ENCODE data around the gene IPO13.

IPO13 gene

GRCh38 chr1:43935711-43936427 is 10.9 kb upstream of the IPO13 start:
- peak overlapping the region; percentile 24; the same call in 1 of the 2 replicates for H3K9ac ChIP-seq (ENCODE audit: low read depth, low read length)
- H3K4me1 ChIP-seq (ENCODE audit: insufficient read depth, low read length) = peaks cover 12% of the 10 kb centered on the region
- H3K9me3 ChIP-seq (ENCODE audit: control insufficient read depth, insufficient read depth, low read length) = no peaks in the 10 kb centered on the region
- H3K36me3 ChIP-seq (ENCODE audit: insufficient read depth, low read length) = no peaks in the 10 kb centered on the region

GRCh38 chr1:43936431-43937151 is 10.2 kb upstream of the IPO13 start:
- no peaks in the 10 kb centered on the region for H3K36me3 ChIP-seq (ENCODE audit: insufficient read depth, low read length)
- no peaks in the 10 kb centered on the region for H3K9me3 ChIP-seq (ENCODE audit: control insufficient read depth, insufficient read depth, low read length)
- H3K4me1 ChIP-seq (ENCODE audit: insufficient read depth, low read length) = peaks cover 11% of the 10 kb centered on the region
- H3K9ac ChIP-seq (ENCODE audit: low read depth, low read length) = peak overlapping the region; percentile 51; the same call in 1 of the 2 replicates

- no peaks in the 10 kb centered on the region for H3K36me3 ChIP-seq (ENCODE audit: insufficient read depth, low read length)
- H3K9me3 ChIP-seq (ENCODE audit: control insufficient read depth, insufficient read depth, low read length) = no peaks in the 10 kb centered on the region
- no peak overlapping the region for H3K9ac ChIP-seq (ENCODE audit: low read depth, low read length)
- peaks cover 11% of the 10 kb centered on the region for H3K4me1 ChIP-seq (ENCODE audit: insufficient read depth, low read length)
Observed at GRCh38 chr1:43937179-43937865, 9.4 kb upstream of the IPO13 start.

- Histone ChIP-seq H3K36me3 (ENCODE audit: insufficient read depth, low read length) (no peaks in the 10 kb centered on the region), H3K9ac (ENCODE audit: low read depth, low read length) (no peak overlapping the region), H3K4me1 (ENCODE audit: insufficient read depth, low read length) (peaks cover 11% of the 10 kb centered on the region), H3K9me3 (ENCODE audit: control insufficient read depth, insufficient read depth, low read length) (no peaks in the 10 kb centered on the region)
Observed at GRCh38 chr1:43938383-43938782, 8.4 kb upstream of the IPO13 start.

- Histone ChIP-seq H3K4me1 (ENCODE audit: insufficient read depth, low read length) (peaks cover 11% of the 10 kb centered on the region), H3K9me3 (ENCODE audit: control insufficient read depth, insufficient read depth, low read length) (no peaks in the 10 kb centered on the region), H3K36me3 (ENCODE audit: insufficient read depth, low read length) (no peaks in the 10 kb centered on the region), H3K9ac (ENCODE audit: low read depth, low read length) (no peak overlapping the region)
Observed at GRCh38 chr1:43938892-43939587, 7.7 kb upstream of the IPO13 start.

- Histone ChIP-seq H3K4me1 (ENCODE audit: insufficient read depth, low read length) (no peaks in the 10 kb centered on the region; the same call in 1 of the 2 replicates), H3K36me3 (ENCODE audit: insufficient read depth, low read length) (no peaks in the 10 kb centered on the region), H3K9me3 (ENCODE audit: control insufficient read depth, insufficient read depth, low read length) (no peaks in the 10 kb centered on the region), H3K9ac (ENCODE audit: low read depth, low read length) (no peak overlapping the region)
Observed at GRCh38 chr1:43942411-43942810, 4.3 kb upstream of the IPO13 start.

GRCh38 chr1:43944860-43945259 is 1.9 kb upstream of the IPO13 start:
- Histone ChIP-seq H3K9me3 (ENCODE audit: control insufficient read depth, insufficient read depth, low read length) (no peaks in the 10 kb centered on the region), H3K9ac (ENCODE audit: low read depth, low read length) (no peak overlapping the region), H3K36me3 (ENCODE audit: insufficient read depth, low read length) (no peaks in the 10 kb centered on the region), H3K4me1 (ENCODE audit: insufficient read depth, low read length) (peaks cover 4% of the 10 kb centered on the region)

GRCh38 chr1:43945674-43946235 is 995 bp upstream of the IPO13 start:
- peaks cover 4% of the 10 kb centered on the region for H3K4me1 ChIP-seq (ENCODE audit: insufficient read depth, low read length)
- no peaks in the 10 kb centered on the region for H3K9me3 ChIP-seq (ENCODE audit: control insufficient read depth, insufficient read depth, low read length)
- no peaks in the 10 kb centered on the region for H3K36me3 ChIP-seq (ENCODE audit: insufficient read depth, low read length)
- peak overlapping the region; percentile 69 for H3K9ac ChIP-seq (ENCODE audit: low read depth, low read length)

- peaks cover 4% of the 10 kb centered on the region for H3K4me1 ChIP-seq (ENCODE audit: insufficient read depth, low read length)
- H3K36me3 ChIP-seq (ENCODE audit: insufficient read depth, low read length) = no peaks in the 10 kb centered on the region
- H3K9me3 ChIP-seq (ENCODE audit: control insufficient read depth, insufficient read depth, low read length) = no peaks in the 10 kb centered on the region
- H3K9ac ChIP-seq (ENCODE audit: low read depth, low read length) = peak overlapping the region; percentile 69
Observed at GRCh38 chr1:43947061-43947873, 517 bp downstream of the IPO13 start.

- no peaks in the 10 kb centered on the region for H3K9me3 ChIP-seq (ENCODE audit: control insufficient read depth, insufficient read depth, low read length)
- peak overlapping the region; percentile 69; the same call in 1 of the 2 replicates for H3K9ac ChIP-seq (ENCODE audit: low read depth, low read length)
- H3K36me3 ChIP-seq (ENCODE audit: insufficient read depth, low read length) = no peaks in the 10 kb centered on the region
- H3K4me1 ChIP-seq (ENCODE audit: insufficient read depth, low read length) = peaks cover 7% of the 10 kb centered on the region; the same call in 1 of the 2 replicates
Observed at GRCh38 chr1:43947874-43948437, 1.2 kb downstream of the IPO13 start.

- no peaks in the 10 kb centered on the region for H3K36me3 ChIP-seq (ENCODE audit: insufficient read depth, low read length)
- H3K4me1 ChIP-seq (ENCODE audit: insufficient read depth, low read length) = peaks cover 11% of the 10 kb centered on the region; the same call in 1 of the 2 replicates
- no peaks in the 10 kb centered on the region for H3K9me3 ChIP-seq (ENCODE audit: control insufficient read depth, insufficient read depth, low read length)
- no peak overlapping the region for H3K9ac ChIP-seq (ENCODE audit: low read depth, low read length)
Observed at GRCh38 chr1:43949678-43950077, 2.9 kb downstream of the IPO13 start.

GRCh38 chr1:43951021-43951985 is 4.6 kb downstream of the IPO13 start:
- H3K4me1 ChIP-seq (ENCODE audit: insufficient read depth, low read length) = peaks cover 11% of the 10 kb centered on the region; the same call in 1 of the 2 replicates
- no peaks in the 10 kb centered on the region for H3K36me3 ChIP-seq (ENCODE audit: insufficient read depth, low read length)
- H3K9ac ChIP-seq (ENCODE audit: low read depth, low read length) = no peak overlapping the region
- no peaks in the 10 kb centered on the region for H3K9me3 ChIP-seq (ENCODE audit: control insufficient read depth, insufficient read depth, low read length)

Measured in ES-I3 (cell line).